ENCODE results near the gene TRAK2. TPM values are rescaled to one million over a fixed set of nuclear protein-coding genes. Genes with fewer than 3 reads are reported as not detected.

Gene TRAK2
- total RNA-seq, 2 donors from 2014 or later, result 96.6 to 124 TPM

DNA sequence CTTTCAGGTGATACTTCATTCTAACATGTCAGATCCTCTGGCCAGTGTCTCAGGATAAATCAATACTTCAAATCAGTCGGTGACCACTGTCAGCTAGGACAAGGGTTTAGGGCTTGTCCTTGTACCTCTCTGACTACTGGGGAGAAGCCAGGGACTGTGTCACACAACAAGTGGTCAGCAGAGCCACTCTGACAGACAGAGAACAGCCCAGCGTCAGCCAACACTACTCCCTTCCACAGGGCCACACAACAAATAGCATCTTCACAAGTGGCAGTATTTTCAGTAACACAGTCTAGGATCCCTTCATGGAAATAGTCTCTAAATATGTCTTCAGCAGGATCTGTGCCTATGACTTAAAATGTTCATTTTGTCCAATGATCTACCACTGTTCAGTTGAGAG lies 108.3 kb downstream of the TRAK2 start:
- intact Hi-C loops (cut with DNase I), result no loop called here
- no peak for DNase-seq (ENCODE audit: low spot score)

GRCh38 chr2:201329409-201329808 lies 121.8 kb downstream of the TRAK2 start:
- intact Hi-C loops (cut with DNase I), result no loop called here
- DNase-seq (ENCODE audit: low spot score), result no peak

DNA sequence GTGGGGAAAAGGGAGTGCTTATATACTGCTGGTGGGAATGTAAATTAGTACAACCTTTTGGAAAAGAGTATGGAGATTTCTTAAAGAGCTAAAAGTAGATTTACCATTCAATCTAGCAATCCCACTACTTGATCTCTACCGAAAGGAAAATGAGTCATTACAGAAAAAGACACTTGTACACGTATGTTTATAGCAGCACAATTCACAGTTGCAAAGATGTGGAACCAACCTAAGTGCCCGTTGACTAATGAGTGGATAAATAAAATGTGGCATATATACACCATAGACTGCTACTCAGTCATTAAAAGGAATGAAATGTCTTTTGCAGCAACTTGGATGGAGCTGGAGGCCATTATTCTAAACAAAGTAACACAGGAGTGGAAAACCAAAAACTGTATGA lies 123.6 kb downstream of the TRAK2 start:
- DNase-seq (ENCODE audit: low spot score), result no peak
- intact Hi-C loops (cut with DNase I), result no loop called here

Other genes starting within 250 kb of the TRAK2 start
- gene CASP8, start 190.9 kb downstream of the TRAK2 start, total RNA-seq, result 10 to 100 TPM; 11.3 to 14.8 TPM
- 1 to 10 TPM; 2.4 to 4.3 TPM for gene FLACC1, start 94.1 kb downstream of the TRAK2 start, total RNA-seq
- gene STRADB, start 282 bp upstream of the TRAK2 start, total RNA-seq, result 10 to 100 TPM; 11.7 to 18.0 TPM
- 10 to 100 TPM; 27.8 to 30.8 TPM for gene TMEM237, start 192.0 kb upstream of the TRAK2 start, total RNA-seq
- under 1 TPM; 0.38 to 0.56 TPM for gene MPP4, start 247.2 kb upstream of the TRAK2 start, total RNA-seq

Data from posterior vena cava (tissue), 2 donors.